Activated naive CD4-positive, alpha-beta T cell treated with Interleukin-2 at 50 U/mL for 16 hours (primary cell): ENCODE measurements around the gene SLC39A9.
A peak's percentile ranks its signal among the peaks of the same experiment; 100 is the strongest.

Source experiments
- DNase-seq: peaks from one replicate; pipeline ENCODE4 v3.0.0-alpha.2; 2020

Gene SLC39A9

GRCh38 chr14:69398053-69398817 is at the start of gene SLC39A9, which contains the start of gene ERH:
SLC39A9 (plus strand) TSS chr14:69398692; CDS start chr14:69399370, 678 bp downstream.
ERH (minus strand) TSS chr14:69398299; CDS start chr14:69398233, 66 bp downstream.
- DNase-seq, result peak; percentile 93

GRCh38 chr14:69349091-69349777 is 49.3 kb upstream of the SLC39A9 start:
- no peak for DNase-seq

GRCh38 chr14:69350892-69351291 is 47.6 kb upstream of the SLC39A9 start:
- DNase-seq, result no peak

- no peak for DNase-seq
Measured at GRCh38 chr14:69351385-69351784, 47.1 kb upstream of the SLC39A9 start.

- no peak for DNase-seq
Measured at GRCh38 chr14:69351911-69352310, 46.6 kb upstream of the SLC39A9 start.

- no peak for DNase-seq
Measured at GRCh38 chr14:69353168-69353567, 45.3 kb upstream of the SLC39A9 start.

GRCh38 chr14:69354383-69355153 is 43.9 kb upstream of the SLC39A9 start:
- DNase-seq, result peak; percentile 75

- no peak for DNase-seq
Measured at GRCh38 chr14:69355154-69355597, 43.3 kb upstream of the SLC39A9 start.

- DNase-seq, result no peak
Measured at GRCh38 chr14:69355607-69356281, 42.7 kb upstream of the SLC39A9 start.

GRCh38 chr14:69356903-69357543 is 41.5 kb upstream of the SLC39A9 start:
- no peak for DNase-seq

GRCh38 chr14:69357544-69358200 is 40.8 kb upstream of the SLC39A9 start:
- DNase-seq, result no peak

GRCh38 chr14:69358233-69358963 is 40.1 kb upstream of the SLC39A9 start:
- DNase-seq, result peak; percentile 49

GRCh38 chr14:69358966-69359365 is 39.5 kb upstream of the SLC39A9 start:
- DNase-seq, result no peak

GRCh38 chr14:69360438-69361108 is 37.9 kb upstream of the SLC39A9 start:
- no peak for DNase-seq

GRCh38 chr14:69363055-69363454 is 35.4 kb upstream of the SLC39A9 start:
- no peak for DNase-seq

GRCh38 chr14:69363964-69364363 is 34.5 kb upstream of the SLC39A9 start:
- DNase-seq, result no peak

GRCh38 chr14:69364378-69364777 is 34.1 kb upstream of the SLC39A9 start:
- DNase-seq, result no peak

GRCh38 chr14:69366069-69366468 is 32.4 kb upstream of the SLC39A9 start:
- no peak for DNase-seq

- no peak for DNase-seq
Measured at GRCh38 chr14:69366761-69367160, 31.7 kb upstream of the SLC39A9 start.

- DNase-seq, result no peak
Measured at GRCh38 chr14:69368381-69368780, 30.1 kb upstream of the SLC39A9 start.
